GM21381 (cell line): ENCODE results near the gene KCNJ18.
"Not testable (repeated sequence)": the region's sequence is repeated elsewhere in the genome, so short reads cannot be mapped to it uniquely, and the experiment has no call there.

Experiments used
- ATAC-seq: cut with Tn5 transposase; IDR thresholded peaks from one replicate; pipeline ENCODE4 v1.9.1; 2021; ENCODE audit warnings: mild to moderate bottlenecking, moderate library complexity; ENCODE audit not compliant: unreplicated experiment

Gene KCNJ18

DNA sequence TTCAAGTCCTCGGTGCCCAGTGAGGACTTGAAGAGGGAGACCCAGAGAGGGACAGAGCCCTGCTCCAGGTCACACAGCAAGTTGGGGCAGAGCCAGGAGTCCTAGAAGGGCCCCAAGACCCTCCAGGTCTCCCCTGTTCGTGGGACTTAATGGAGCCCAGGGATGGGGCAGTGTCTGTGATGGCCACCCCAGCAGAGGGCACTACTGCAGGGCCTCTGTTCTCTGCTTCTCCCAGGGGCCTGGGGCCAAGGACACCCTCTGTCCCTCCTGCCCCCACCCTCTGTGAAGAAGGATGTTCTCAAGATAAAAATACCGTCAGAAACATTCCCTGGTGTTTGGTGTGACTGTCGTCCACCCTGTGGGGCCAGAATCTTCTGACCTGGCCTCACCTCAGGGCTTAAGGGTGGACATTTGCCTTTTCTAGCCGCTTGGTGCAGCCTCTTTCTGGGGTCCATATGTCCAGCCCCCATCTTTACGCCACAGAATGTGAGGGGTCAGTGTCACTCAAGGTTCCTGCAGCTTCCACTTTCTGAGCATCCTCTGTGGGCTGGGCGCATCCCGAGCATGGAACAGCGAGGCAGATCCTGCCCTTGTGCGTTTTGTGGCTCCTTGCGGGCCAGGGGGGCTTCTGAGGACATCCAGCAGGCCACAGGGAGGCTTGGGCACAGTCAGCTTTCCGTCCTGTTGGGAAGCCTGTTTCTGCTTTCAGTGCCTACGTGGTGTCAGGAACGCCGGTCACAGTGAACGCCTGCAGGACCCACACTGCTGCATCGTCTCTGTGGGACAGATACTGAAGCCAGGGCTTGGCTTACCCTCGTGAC is at the start of gene KCNJ18:
TSS of gene KCNJ18 (plus strand) at position 641 of the 821 bp plus-strand sequence. CDS start 10,264 bp downstream, outside the sequence.
- ATAC-seq = not testable (repeated sequence)

DNA sequence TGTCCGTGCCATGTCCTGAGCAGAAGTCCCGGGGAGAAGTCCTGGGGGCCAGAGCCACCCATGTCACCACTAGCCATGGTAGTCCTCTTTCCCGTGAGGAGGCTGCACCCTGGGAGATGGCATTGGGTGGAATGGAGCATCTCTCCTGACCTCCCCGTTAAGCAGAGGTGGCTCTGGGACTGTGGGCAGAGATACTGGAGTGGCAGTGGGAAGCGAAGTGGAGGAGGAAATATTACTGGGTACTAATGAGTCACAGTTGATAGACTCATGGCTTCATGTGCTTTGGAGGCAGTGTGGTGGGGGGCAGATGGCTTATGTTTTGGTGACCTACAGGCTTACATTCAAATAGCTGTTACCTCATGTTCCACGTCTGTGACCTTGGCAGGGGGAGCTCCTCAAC is 44.2 kb upstream of the KCNJ18 start:
- not testable (repeated sequence) for ATAC-seq

DNA sequence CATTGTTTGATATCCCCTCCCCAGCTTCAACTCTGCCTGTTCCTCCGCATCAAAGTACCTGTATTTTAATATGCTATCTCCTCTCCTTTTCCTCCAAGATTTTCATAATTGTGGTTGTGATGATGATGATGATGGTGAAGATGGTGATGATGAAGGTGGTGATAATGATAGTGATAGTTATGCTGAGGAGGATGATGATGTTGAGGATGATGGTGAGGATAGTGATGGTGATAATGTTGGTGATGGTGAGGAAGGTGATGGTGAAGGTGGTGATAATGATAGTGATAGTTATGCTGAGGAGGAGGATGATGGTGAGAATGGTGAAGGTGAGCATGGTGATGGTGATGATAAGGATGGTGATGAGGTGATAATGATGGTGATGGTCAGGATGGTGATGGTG is 42.3 kb upstream of the KCNJ18 start:
- not testable (repeated sequence) for ATAC-seq

DNA sequence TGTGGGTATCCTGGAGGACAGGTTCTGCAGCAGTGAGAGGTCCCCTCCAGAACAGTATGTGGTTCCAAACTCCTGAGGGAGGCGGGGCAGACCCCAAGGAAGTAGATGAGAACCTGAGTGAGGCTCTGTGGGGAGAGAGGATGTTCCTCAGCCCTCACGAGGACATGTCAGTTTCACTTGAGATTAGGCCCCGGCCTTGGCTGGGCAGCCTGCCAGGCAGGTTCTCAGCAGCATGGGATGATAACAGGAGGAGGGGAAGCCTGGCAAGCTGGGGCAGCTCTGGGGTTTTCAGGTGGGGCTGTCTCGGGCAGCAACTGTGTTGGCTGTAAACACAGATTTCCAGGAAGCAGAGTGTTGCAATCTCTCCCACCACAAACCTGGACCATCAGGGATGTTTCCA is 40.3 kb upstream of the KCNJ18 start:
- ATAC-seq = not testable (repeated sequence)

DNA sequence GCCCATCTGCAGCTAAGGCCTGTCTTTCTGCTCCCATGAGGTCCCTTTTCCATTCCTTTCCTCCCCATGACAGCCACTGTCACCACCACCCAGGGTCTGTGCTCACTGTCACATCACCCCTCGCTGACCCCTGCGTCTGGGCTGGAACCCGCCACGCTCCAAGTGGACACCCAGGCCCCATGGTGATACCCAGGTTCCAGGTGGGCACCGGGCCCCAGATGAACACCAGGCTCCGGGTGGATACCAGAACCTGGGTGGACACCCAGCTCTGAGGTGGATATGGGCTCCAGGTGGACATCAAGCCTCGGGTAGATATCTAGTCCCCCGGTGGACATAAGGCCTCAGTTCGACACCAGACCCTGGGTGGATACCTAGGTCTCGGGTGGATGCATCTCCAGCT is 39.1 kb upstream of the KCNJ18 start:
- not testable (repeated sequence) for ATAC-seq

- ATAC-seq = not testable (repeated sequence)
These were observed 35.6 kb upstream of the KCNJ18 start for GRCh38 chr17:21656518-21657309.

DNA sequence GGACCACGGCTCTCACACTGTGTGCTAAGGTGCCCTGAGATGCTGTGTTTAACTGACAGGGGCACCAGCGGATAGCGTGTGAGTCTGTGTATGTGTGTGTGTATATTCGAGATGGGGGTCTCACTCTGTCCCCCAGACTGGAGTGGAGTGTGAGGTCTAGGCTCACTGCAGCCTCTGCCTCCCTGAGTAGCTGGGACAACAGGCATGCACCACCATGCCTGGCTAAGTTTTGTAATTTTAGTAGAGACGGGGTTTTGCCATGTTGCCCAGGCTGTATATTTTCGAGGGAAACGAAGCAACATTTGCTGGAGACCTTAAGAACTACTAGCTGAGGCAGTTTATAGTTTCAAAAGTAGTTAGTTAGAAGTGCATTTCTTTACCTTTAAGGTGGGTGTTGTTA is 32.7 kb upstream of the KCNJ18 start:
- ATAC-seq = not testable (repeated sequence)

DNA sequence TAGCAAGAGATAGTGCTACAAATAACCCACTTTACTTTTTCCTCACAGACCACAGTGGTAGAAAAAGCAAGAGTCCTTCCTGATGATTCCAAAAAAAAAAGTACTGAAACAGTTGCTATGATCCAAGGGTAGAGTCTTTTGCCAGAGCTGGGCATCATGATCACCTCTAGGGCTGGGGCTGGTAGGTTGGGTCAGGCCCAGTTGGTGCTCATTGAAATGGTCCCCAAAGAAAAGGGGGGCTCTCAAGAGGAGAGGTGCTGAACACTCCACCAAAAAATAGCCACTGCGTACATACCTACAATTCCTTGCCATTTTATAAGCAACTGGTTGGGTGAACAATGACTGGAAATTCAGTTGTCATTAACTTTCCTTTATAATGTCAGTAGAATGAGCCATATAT is 30.9 kb upstream of the KCNJ18 start:
- not testable (repeated sequence) for ATAC-seq

DNA sequence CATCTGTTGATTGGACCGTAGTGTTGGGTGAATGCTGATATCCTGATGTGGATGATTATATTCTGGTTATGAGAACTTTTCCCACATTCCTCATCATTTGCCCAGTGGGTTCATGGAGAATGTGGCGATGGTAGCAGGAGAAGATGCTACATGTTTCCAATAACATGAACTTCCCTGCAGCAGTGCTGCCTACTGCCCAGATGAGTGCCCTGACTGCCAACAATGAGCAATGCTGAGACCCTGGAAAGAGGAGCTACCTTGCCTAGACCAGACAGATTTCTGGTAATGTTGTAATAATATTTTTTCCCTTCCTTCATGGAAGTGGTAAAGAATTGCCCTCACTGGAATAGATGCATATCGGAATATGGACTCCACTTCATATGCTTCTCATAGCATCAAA is 29.2 kb upstream of the KCNJ18 start:
- not testable (repeated sequence) for ATAC-seq

GRCh38 chr17:21663614-21664474 is 28.5 kb upstream of the KCNJ18 start:
- ATAC-seq = not testable (repeated sequence)

DNA sequence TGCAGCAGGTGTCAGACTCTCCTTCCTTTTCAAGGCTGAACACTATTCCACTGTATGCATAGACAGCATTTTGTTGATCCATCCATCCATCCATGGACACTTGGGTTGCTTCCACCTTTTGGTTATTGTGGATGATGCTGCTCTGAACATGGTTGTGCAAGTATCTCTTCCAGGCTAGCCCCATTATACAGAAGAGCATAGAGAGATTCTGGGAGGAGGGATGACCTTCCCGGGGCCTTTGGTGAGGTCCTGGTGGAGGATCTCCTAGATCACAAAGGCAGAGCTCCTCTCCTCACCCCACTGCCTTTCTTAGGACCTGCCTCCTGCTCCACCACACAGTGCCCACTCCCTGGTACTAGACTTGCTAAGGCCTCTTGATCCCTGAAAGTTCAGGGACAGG is 27.2 kb upstream of the KCNJ18 start:
- not testable (repeated sequence) for ATAC-seq

- ATAC-seq = not testable (repeated sequence)
These were observed 26.3 kb upstream of the KCNJ18 start for GRCh38 chr17:21665935-21666493.

- ATAC-seq = not testable (repeated sequence)
These were observed 25.5 kb upstream of the KCNJ18 start for GRCh38 chr17:21666711-21667412.

- not testable (repeated sequence) for ATAC-seq
These were observed 24.8 kb upstream of the KCNJ18 start for GRCh38 chr17:21667413-21668117.

- not testable (repeated sequence) for ATAC-seq
These were observed 24.2 kb upstream of the KCNJ18 start for GRCh38 chr17:21668118-21668488.

DNA sequence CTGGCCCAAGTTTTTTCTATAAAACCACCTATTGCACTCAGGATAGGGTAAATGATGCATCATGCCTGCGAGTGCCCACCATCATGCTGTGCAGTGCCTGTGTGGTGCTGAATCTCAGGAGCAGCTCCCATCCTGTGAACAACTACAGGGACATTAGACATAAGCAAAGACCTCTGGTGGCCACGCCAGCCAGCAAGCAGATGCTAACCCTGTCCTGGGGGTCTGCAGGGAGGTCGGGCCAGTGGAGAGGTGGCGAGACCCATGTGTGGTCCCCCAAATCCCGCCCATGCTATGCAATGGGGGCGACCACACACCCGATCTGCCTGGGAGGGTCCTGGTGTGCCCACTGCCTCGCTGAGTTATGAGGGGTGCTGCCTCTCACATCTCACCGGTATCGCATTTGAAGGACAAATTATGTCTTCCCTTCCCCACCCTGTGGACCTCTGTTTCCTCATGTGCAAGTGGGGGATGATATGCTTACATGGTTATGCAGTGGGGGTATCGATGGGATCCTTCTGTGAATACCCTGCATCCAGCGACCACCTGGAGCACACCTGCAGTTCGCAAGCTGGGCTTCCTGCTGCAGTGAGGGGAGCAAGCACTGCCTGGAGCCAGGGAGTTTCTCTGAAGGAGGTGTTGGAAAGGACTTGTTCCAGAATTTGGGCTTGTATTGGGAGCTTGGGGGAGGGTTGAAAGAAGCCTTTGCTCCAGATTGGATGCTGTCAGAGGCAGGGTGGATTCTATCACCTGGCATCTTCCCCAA is 23.4 kb upstream of the KCNJ18 start:
- not testable (repeated sequence) for ATAC-seq

- not testable (repeated sequence) for ATAC-seq
These were observed 22.5 kb upstream of the KCNJ18 start for GRCh38 chr17:21669616-21670360.
